Calu3 (cell line): ENCODE measurements around the gene CTNND2. TPM values are rescaled to one million over a fixed set of nuclear protein-coding genes. Genes with fewer than 3 reads are reported as not detected.

ENCODE experiments used
- BruUV-seq: library from RNA; stranded (reverse); fragments of 400-500 nt; replicated peaks from 2 replicates; lab custom pipeline; 2021; lab: Mats Ljungman, UMichigan
- CTCF ChIA-PET: fragments of 300-600 bp; sonication (Branson Sonifier 250); formaldehyde crosslinking; loops from one replicate; lab custom pipeline; 2022; ENCODE audit warnings: antibody characterized with exemption; lab: Charles Lee
- DNase-seq: peaks from one replicate; pipeline ENCODE4 v3.0.0; 2022
- H3K27ac Mint-ChIP-seq: one replicate; pipeline ENCODE4 v1.8.0; 2022; ENCODE audit warnings: mixed read lengths; ENCODE audit not compliant: unreplicated experiment
- H3K27me3 Mint-ChIP-seq: one replicate; pipeline ENCODE4 v1.8.0; 2022; ENCODE audit warnings: mixed read lengths; ENCODE audit not compliant: unreplicated experiment
- H3K36me3 Mint-ChIP-seq: one replicate; pipeline ENCODE4 v1.8.0; 2022; ENCODE audit warnings: mild to moderate bottlenecking, moderate library complexity, mixed read lengths; ENCODE audit not compliant: insufficient read depth, unreplicated experiment
- H3K4me1 Mint-ChIP-seq: one replicate; pipeline ENCODE4 v1.8.0; 2022; ENCODE audit warnings: mild to moderate bottlenecking, low read depth, mixed read lengths; ENCODE audit not compliant: unreplicated experiment
- H3K4me3 Mint-ChIP-seq: one replicate; pipeline ENCODE4 v1.8.0; 2022; ENCODE audit warnings: mild to moderate bottlenecking, low read depth, moderate library complexity, mixed read lengths; ENCODE audit not compliant: unreplicated experiment
- H3K9me3 Mint-ChIP-seq: one replicate; pipeline ENCODE4 v1.8.0; 2022; ENCODE audit warnings: low read depth, mixed read lengths; ENCODE audit not compliant: unreplicated experiment
- intact Hi-C: fragments of 100-400 bp; cut with micrococcal nuclease; formaldehyde crosslinking; loops from one replicate; pipeline ENCODE4 v1.10.0; 2022; ENCODE audit not compliant: unreplicated experiment
- total RNA-seq: library from RNA; stranded (reverse); gene quantifications from 2 replicates; pipeline ENCODE4 v1.2.3, GENCODE V29; 2022
- TF ChIP-seq, protein P1 (sequence below): fragments of 200-600 bp; IDR thresholded peaks from one replicate; pipeline ENCODE4 v1.8.0; 2022; ENCODE audit warnings: antibody characterized with exemption; ENCODE audit not compliant: unreplicated experiment

Gene CTNND2
- total RNA-seq, 1 experiment from 2014 or later, result 19.6 TPM

DNA sequence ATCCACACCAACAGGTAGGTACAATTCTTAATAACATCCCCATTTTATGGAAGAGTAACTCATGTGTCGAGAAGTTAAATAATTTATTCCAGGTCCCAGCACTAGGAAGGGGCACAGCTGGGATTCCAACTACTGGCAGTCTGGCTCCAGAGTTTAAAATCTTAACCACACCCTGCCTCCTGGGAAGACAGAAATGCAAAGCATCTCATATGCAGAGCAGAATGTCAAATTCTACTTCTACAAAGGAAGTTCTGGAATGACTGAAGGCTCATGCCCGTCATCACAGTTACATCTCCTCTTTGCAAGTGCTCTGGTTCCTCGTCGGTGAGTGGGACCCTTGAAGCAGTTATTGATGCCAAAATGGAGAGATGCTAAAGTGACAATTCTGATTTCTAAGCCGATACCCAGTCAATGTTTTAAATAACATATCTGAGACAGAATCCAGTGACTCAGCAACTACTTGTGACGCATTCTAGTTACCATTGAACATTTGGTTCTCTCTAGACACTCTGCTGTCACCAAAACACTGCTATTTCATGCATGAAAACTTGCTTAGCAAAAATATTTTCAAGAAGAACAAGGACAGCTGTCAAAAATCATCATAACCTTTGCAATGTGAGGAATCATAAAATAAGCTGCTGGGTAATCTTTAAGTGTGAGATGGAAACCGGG is 412.7 kb downstream of the CTNND2 start:
- CTCF ChIA-PET, result no interaction called here
- Mint-ChIP-seq H3K36me3 (no peaks in the 10 kb centered on the region), H3K9me3 (no peaks in the 10 kb centered on the region), H3K4me1 (peaks cover 11% of the 10 kb centered on the region), H3K27ac (no peak overlapping the region), H3K27me3 (no peaks in the 10 kb centered on the region), H3K4me3 (no peak overlapping the region)
- no peak for DNase-seq
- BruUV-seq, result no TSS peak
- intact Hi-C loops, result loop anchor here (10.0 kb wide), 1 partner anchor 627 kb away; no protein-coding TSS in a partner anchor
- TF ChIP-seq, protein P1, sequence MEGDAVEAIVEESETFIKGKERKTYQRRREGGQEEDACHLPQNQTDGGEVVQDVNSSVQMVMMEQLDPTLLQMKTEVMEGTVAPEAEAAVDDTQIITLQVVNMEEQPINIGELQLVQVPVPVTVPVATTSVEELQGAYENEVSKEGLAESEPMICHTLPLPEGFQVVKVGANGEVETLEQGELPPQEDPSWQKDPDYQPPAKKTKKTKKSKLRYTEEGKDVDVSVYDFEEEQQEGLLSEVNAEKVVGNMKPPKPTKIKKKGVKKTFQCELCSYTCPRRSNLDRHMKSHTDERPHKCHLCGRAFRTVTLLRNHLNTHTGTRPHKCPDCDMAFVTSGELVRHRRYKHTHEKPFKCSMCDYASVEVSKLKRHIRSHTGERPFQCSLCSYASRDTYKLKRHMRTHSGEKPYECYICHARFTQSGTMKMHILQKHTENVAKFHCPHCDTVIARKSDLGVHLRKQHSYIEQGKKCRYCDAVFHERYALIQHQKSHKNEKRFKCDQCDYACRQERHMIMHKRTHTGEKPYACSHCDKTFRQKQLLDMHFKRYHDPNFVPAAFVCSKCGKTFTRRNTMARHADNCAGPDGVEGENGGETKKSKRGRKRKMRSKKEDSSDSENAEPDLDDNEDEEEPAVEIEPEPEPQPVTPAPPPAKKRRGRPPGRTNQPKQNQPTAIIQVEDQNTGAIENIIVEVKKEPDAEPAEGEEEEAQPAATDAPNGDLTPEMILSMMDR, result no peak

DNA sequence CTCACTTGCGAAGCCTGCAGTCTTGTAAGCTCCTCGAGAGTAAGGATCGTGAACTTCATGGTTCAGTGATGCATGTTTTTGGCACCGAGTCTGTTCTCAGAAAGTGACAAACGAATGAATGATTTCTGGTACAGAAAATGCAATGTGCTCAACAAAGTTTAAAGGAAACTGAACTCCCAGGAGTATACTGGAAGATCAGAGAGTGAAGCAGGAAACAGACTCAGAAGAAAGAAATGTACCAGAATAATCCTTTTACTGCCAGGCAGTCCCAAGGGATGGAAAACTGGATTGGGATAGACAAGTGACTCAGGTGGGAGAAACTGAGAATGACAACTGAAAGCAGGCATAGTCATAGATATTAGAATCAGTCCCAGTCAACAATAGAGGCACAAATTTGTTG is 420.6 kb downstream of the CTNND2 start:
- TF ChIP-seq, protein P1, result no peak
- no peak for DNase-seq
- no peaks in the 10 kb centered on the region for H3K4me1 Mint-ChIP-seq
- H3K27ac Mint-ChIP-seq, result no peak overlapping the region
- BruUV-seq, result no TSS peak
- no peaks in the 10 kb centered on the region for H3K36me3 Mint-ChIP-seq
- no peaks in the 10 kb centered on the region for H3K27me3 Mint-ChIP-seq
- peaks cover 3% of the 10 kb centered on the region for H3K9me3 Mint-ChIP-seq
- CTCF ChIA-PET, result no interaction called here
- intact Hi-C loops, result no loop called here
- H3K4me3 Mint-ChIP-seq, result no peak overlapping the region

DNA sequence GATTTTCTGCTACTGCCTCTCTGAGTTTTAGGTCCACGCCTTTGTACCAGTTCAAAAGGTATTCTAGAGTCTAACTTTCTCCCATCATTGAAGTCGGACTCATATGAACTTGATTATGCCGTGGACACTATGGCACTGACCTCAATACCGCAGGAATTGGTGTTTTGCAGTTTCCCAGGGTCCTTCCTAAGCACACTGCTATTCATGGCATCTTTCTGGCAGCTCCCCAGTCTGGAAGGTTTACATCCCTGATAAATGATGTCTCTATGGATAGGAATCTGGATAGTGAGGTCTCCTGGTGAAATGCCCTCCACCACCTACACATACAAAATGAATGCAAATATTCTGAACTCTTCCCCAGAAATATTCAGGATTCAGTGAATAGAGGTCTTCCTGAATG is 422.2 kb downstream of the CTNND2 start:
- Mint-ChIP-seq H3K27me3 (no peaks in the 10 kb centered on the region), H3K36me3 (no peaks in the 10 kb centered on the region), H3K4me3 (no peak overlapping the region), H3K27ac (no peak overlapping the region), H3K9me3 (peaks cover 3% of the 10 kb centered on the region), H3K4me1 (no peaks in the 10 kb centered on the region)
- intact Hi-C loops, result no loop called here
- BruUV-seq, result no TSS peak
- TF ChIP-seq, protein P1, result no peak
- DNase-seq, result no peak
- CTCF ChIA-PET, result no interaction called here

DNA sequence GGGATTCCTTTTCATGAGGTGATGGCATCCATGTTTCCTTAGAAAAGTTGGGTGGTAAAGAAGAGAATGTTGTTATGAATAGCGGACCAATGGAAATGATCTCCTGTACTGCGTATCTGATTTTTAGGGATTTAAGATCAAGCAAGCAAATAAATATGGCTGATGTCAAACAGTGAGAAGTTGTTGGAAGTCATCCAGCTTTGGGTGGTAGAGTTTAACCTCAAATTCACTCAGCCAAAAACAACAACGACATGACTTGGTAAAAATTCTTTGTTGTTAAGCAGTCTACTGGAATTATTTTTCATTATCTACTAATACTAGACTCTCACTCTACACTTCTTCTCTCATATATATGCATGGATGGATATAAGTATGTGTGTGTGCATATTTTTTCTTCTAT is 426.5 kb downstream of the CTNND2 start:
- CTCF ChIA-PET, result no interaction called here
- BruUV-seq, result no TSS peak
- H3K9me3 Mint-ChIP-seq, result peaks cover 3% of the 10 kb centered on the region
- H3K4me3 Mint-ChIP-seq, result no peak overlapping the region
- TF ChIP-seq, protein P1, result no peak
- H3K36me3 Mint-ChIP-seq, result no peaks in the 10 kb centered on the region
- H3K27me3 Mint-ChIP-seq, result no peaks in the 10 kb centered on the region
- DNase-seq, result no peak
- no peak overlapping the region for H3K27ac Mint-ChIP-seq
- intact Hi-C loops, result no loop called here
- H3K4me1 Mint-ChIP-seq, result no peaks in the 10 kb centered on the region
